Left ventricle myocardium inferior (tissue), 1 donor: ENCODE data around the gene UBXN6. TPM values are rescaled to one million over a fixed set of nuclear protein-coding genes. Genes with fewer than 3 reads are reported as not detected.

Experiments
- DNase-seq: peaks from one replicate; pipeline ENCODE4 v3.0.0-alpha.2; 2020
- H3K27ac ChIP-seq: fragments of 200-600 bp; replicated peaks from 2 replicates; pipeline ENCODE4 v1.8.0; 2021
- H3K27me3 ChIP-seq: fragments of 200-600 bp; 2 replicates; pipeline ENCODE4 v1.8.0; 2021; ENCODE audit warnings: low read depth
- H3K36me3 ChIP-seq: fragments of 200-600 bp; 2 replicates; pipeline ENCODE4 v1.8.0; 2021
- H3K4me1 ChIP-seq: fragments of 200-600 bp; 2 replicates; pipeline ENCODE4 v1.8.0; 2021
- H3K4me3 ChIP-seq: fragments of 200-600 bp; 2 replicates; pipeline ENCODE4 v1.8.0; 2021; ENCODE audit warnings: mild to moderate bottlenecking, moderate library complexity
- H3K9me3 ChIP-seq: fragments of 200-600 bp; replicated peaks from 2 replicates; pipeline ENCODE4 v1.8.0; 2021
- CTCF ChIP-seq: fragments of 200-600 bp; IDR thresholded peaks from 2 replicates; pipeline ENCODE4 v1.8.0; 2021; ENCODE audit warnings: antibody characterized with exemption, mild to moderate bottlenecking, borderline replicate concordance
- intact Hi-C: fragments of 100-400 bp; cut with micrococcal nuclease; formaldehyde crosslinking; loops from one replicate; pipeline ENCODE4 v1.11.0; 2022
- total RNA-seq: library from RNA; stranded (reverse); fragmentation: NEBNext Ultra II Directional; extraction: Animal tissue kit (Norgen Biotek cat#: 25700); gene quantifications from one replicate; pipeline ENCODE4 v1.2.1, GENCODE V29; 2021
- donor health status: DM: no; HTN: yes; CAD: no; lungs with severe emphysema.

Gene UBXN6
- total RNA-seq, 1 donor from 2014 or later: 113 TPM

GRCh38 chr19:4473011-4473762 lies 15.6 kb upstream of the UBXN6 start:
- Histone ChIP-seq H3K27me3 (no peaks in the 10 kb centered on the region), H3K4me1 (peaks cover 35% of the 10 kb centered on the region), H3K4me3 (peak overlapping the region; percentile 98), H3K27ac (peak overlapping the region; percentile 93), H3K9me3 (no peaks in the 10 kb centered on the region), H3K36me3 (peaks cover 26% of the 10 kb centered on the region)
- DNase-seq: no peak
- intact Hi-C loops: no loop called here
- TF ChIP-seq CTCF: no peak

GRCh38 chr19:4472174-4472974 lies 14.8 kb upstream of the UBXN6 start, which contains the start of gene HDGFL2:
HDGFL2 (plus strand) TSS chr19:4472297; CDS start chr19:4472351, 54 bp downstream.
- Histone ChIP-seq H3K36me3 (peaks cover 20% of the 10 kb centered on the region), H3K4me3 (peak within 1 kb of the TSS; percentile 98), H3K27ac (peak within 1 kb of the TSS; percentile 93), H3K9me3 (no peaks in the 10 kb centered on the region), H3K4me1 (peaks cover 35% of the 10 kb centered on the region), H3K27me3 (no peaks in the 10 kb centered on the region)
- TF ChIP-seq CTCF: no peak
- intact Hi-C loops: no loop called here
- DNase-seq: no peak

GRCh38 chr19:4471403-4472173 lies 14.0 kb upstream of the UBXN6 start:
- Histone ChIP-seq H3K9me3 (no peaks in the 10 kb centered on the region), H3K27me3 (no peaks in the 10 kb centered on the region), H3K4me1 (peaks cover 35% of the 10 kb centered on the region), H3K4me3 (peak overlapping the region; percentile 98), H3K27ac (peak overlapping the region; percentile 93), H3K36me3 (peaks cover 13% of the 10 kb centered on the region)
- intact Hi-C loops: no loop called here
- TF ChIP-seq CTCF: no peak
- DNase-seq: peak; percentile 98

GRCh38 chr19:4467835-4468234 lies 10.2 kb upstream of the UBXN6 start:
- no peak for DNase-seq
- no peak for TF ChIP-seq CTCF
- intact Hi-C loops: no loop called here
- H3K36me3 ChIP-seq: no peaks in the 10 kb centered on the region
- H3K27me3 ChIP-seq: no peaks in the 10 kb centered on the region
- peaks cover 14% of the 10 kb centered on the region for H3K4me1 ChIP-seq
- no peak overlapping the region for H3K27ac ChIP-seq
- no peak overlapping the region for H3K4me3 ChIP-seq
- no peaks in the 10 kb centered on the region for H3K9me3 ChIP-seq
